Endothelial cell (in vitro differentiated cells): ENCODE measurements around the gene SEH1L. TPM values are rescaled to one million over a fixed set of nuclear protein-coding genes. Genes with fewer than 3 reads are reported as not detected.

Experiments
- DNase-seq: peaks from one replicate; pipeline ENCODE4 v3.0.0; 2021; ENCODE audit warnings: low spot score
- H3K27ac Mint-ChIP-seq: one replicate; pipeline ENCODE4 v1.8.0; 2021; ENCODE audit warnings: mixed read lengths, inconsistent platforms; ENCODE audit not compliant: unreplicated experiment
- H3K27me3 Mint-ChIP-seq: one replicate; pipeline ENCODE4 v1.8.0; 2021; ENCODE audit warnings: mild to moderate bottlenecking, moderate library complexity, mixed read lengths, inconsistent platforms; ENCODE audit not compliant: unreplicated experiment
- H3K36me3 Mint-ChIP-seq: one replicate; pipeline ENCODE4 v1.8.0; 2021; ENCODE audit warnings: mild to moderate bottlenecking, low read depth, mixed read lengths, inconsistent platforms; ENCODE audit not compliant: unreplicated experiment
- H3K4me1 Mint-ChIP-seq: one replicate; pipeline ENCODE4 v1.8.0; 2021; ENCODE audit warnings: mild to moderate bottlenecking, mixed read lengths, inconsistent platforms; ENCODE audit not compliant: unreplicated experiment
- H3K4me3 Mint-ChIP-seq: one replicate; pipeline ENCODE4 v1.8.0; 2021; ENCODE audit warnings: mild to moderate bottlenecking, mixed read lengths, inconsistent platforms; ENCODE audit not compliant: unreplicated experiment
- H3K9me3 Mint-ChIP-seq: one replicate; pipeline ENCODE4 v1.8.0; 2021; ENCODE audit warnings: mixed read lengths, inconsistent platforms; ENCODE audit not compliant: unreplicated experiment
- total RNA-seq: library from RNA; stranded (reverse); fragmentation: NEBNext Ultra II Directional; extraction: Animal tissue kit (Norgen Biotek cat#: 25700); gene quantifications from one replicate; pipeline ENCODE4 v1.2.1, GENCODE V29; 2021; ENCODE audit not compliant: unreplicated experiment
- TF ChIP-seq, protein P1 (sequence below): fragments of 200-600 bp; sonication (generic); IDR thresholded peaks from one replicate; pipeline ENCODE4 v1.5.0; 2021; ENCODE audit warnings: antibody characterized with exemption; ENCODE audit not compliant: unreplicated experiment

Gene SEH1L
- total RNA-seq, 1 donor from 2014 or later = 35.1 TPM

DNA sequence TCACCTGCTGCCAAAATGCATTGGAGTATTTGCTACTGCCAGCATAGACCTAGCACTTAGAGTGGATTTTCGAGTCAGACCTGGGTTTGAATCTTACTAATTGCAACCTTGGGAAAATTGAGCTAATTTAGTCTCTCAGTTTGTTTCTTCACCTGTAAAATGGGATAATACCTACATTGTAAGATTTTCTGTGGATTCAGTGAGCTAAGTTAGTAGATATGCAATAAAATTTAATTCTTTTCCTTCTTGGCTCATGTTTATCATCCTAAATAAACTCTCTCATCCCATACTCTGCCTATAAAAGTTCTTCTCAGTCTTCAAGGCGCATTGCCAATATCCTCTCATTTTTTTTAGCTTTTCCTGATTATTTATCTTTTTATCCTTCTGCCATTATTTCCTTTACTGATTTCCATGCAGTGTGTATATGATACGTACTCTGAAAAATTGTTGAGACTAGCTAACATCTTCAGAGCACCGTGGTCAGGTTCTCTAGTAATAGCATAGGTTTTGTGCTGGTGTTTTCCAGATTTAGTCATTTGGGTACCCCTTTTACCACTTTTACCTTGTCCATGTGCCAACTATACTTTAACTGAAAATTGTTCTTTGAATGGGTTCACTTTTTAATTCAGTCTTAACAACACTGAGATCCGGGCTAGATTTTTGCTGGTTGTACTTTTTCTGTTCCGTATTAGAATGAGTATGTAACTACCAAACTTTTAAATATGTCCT lies 50.7 kb downstream of the SEH1L start:
- TF ChIP-seq, protein P1, sequence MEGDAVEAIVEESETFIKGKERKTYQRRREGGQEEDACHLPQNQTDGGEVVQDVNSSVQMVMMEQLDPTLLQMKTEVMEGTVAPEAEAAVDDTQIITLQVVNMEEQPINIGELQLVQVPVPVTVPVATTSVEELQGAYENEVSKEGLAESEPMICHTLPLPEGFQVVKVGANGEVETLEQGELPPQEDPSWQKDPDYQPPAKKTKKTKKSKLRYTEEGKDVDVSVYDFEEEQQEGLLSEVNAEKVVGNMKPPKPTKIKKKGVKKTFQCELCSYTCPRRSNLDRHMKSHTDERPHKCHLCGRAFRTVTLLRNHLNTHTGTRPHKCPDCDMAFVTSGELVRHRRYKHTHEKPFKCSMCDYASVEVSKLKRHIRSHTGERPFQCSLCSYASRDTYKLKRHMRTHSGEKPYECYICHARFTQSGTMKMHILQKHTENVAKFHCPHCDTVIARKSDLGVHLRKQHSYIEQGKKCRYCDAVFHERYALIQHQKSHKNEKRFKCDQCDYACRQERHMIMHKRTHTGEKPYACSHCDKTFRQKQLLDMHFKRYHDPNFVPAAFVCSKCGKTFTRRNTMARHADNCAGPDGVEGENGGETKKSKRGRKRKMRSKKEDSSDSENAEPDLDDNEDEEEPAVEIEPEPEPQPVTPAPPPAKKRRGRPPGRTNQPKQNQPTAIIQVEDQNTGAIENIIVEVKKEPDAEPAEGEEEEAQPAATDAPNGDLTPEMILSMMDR = no peak
- Mint-ChIP-seq H3K36me3 (no peaks in the 10 kb centered on the region), H3K27me3 (no peaks in the 10 kb centered on the region), H3K27ac (no peak overlapping the region), H3K9me3 (no peaks in the 10 kb centered on the region), H3K4me1 (no peaks in the 10 kb centered on the region), H3K4me3 (no peak overlapping the region)
- no peak for DNase-seq

DNA sequence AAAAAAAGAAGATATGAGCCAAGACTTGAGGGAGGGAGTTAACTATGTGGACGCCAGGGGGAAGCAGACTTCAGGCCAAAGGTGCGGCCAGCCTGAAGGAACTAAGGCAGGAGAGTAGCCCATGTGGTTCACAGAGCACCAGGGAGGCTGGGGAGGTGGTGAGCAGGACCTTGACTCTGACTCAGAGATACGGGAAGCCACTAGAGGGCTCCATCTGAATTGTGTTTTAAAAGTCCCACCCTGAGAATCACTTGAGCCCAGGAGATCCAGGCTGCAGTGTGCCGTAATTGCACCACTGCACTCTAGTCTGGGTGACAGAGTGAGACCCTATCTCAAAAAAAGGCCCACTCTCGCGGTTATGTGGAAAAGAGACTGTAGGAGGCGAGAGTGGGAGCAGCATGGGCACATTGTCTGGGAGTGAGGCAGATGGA lies 55.7 kb downstream of the SEH1L start:
- Mint-ChIP-seq H3K9me3 (no peaks in the 10 kb centered on the region), H3K27me3 (no peaks in the 10 kb centered on the region), H3K27ac (no peak overlapping the region)

DNA sequence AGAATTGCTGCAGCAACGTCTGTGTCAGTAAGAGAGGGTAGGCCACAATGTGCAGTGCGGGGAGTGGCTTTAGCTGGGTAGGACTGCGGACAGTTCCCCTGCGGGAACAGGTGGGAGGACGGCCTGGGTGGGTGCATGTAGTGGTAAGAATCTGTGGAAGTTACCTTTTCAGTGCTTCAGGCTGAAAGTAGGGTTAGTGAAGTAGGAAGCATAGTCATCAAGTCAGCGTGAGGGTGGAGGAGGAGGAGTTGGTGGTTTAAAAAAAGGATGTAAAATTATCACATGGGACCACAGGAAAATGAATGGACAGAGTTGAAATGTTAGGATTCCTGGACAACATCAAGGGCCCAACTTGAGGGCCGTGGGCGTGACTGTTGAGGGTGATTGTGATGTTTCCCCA lies 56.6 kb downstream of the SEH1L start:
- no peaks in the 10 kb centered on the region for H3K27me3 Mint-ChIP-seq
- no peak for DNase-seq
- no peaks in the 10 kb centered on the region for H3K9me3 Mint-ChIP-seq
- no peak overlapping the region for H3K27ac Mint-ChIP-seq
- H3K4me1 Mint-ChIP-seq = peaks cover 14% of the 10 kb centered on the region
- H3K4me3 Mint-ChIP-seq = no peak overlapping the region
- H3K36me3 Mint-ChIP-seq = peaks cover 5% of the 10 kb centered on the region
- TF ChIP-seq, protein P1 = no peak

More for the DNA sequence above, 55.7 kb downstream of the SEH1L start:
- peaks cover 5% of the 10 kb centered on the region for H3K36me3 Mint-ChIP-seq
- H3K4me1 Mint-ChIP-seq = peaks cover 14% of the 10 kb centered on the region
- TF ChIP-seq, protein P1 = peak; percentile 63
- DNase-seq = peak; percentile 58
- H3K4me3 Mint-ChIP-seq = no peak overlapping the region

DNA sequence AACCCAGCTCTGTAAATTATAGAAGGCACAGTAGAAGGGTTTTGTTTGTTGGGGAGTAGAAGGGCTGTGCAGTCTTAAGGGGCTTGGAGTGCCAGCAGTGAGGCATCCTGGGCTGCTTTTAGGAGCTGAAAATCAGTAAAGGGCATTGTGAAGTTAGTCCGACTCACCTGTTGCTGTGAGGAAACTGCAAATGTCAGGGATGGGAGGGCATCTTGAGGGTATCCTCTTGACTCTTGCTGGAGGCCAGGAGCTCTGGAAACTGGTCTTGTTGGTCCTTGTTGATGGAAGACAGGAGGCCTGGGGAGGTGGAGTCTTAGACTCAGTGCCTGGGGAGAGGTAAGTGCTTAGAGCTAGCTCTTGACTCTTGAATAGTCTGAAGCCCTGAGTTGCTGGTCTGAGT lies 57.5 kb downstream of the SEH1L start:
- H3K36me3 Mint-ChIP-seq = peaks cover 5% of the 10 kb centered on the region
- DNase-seq = no peak
- no peak overlapping the region for H3K4me3 Mint-ChIP-seq
- TF ChIP-seq, protein P1 = no peak
- H3K27me3 Mint-ChIP-seq = no peaks in the 10 kb centered on the region
- H3K4me1 Mint-ChIP-seq = peaks cover 14% of the 10 kb centered on the region
- no peak overlapping the region for H3K27ac Mint-ChIP-seq
- no peaks in the 10 kb centered on the region for H3K9me3 Mint-ChIP-seq

DNA sequence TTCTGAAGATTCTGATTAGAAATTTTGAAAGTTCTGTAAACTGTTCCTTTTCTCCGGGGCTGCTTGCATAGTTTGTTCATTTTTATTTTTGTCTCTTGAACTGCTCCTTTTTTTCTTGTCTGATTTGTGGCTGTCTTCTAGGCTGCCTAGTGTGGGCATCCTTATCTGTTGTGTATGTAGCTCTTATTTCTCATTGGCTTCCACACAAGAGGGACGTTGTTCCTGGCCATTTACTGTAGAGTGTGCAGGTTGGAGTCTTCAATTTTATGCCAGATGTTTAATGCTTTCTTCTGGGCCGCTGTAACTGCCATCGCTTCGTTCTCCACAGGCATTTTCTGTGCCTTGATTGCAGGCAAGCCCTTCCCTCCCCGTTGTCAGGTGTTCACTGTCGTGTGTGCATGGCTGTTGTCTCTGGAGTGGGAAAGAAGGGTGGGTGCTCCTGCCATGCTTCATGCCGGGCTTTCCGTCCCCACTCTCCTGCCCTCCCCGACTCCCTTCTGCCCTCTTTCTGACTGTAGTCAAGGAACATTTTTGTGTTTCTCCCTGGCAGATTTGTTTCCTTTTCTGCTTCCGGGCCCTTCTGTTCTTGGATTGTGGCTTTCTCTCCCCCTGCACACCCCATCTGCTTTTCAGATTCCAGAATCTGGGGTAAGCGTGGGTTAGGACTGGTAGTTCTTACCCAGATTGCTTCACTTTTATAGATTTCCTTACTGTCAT lies 58.9 kb downstream of the SEH1L start:
- Mint-ChIP-seq H3K4me3 (no peak overlapping the region), H3K27ac (peak overlapping the region; percentile 84), H3K4me1 (peaks cover 14% of the 10 kb centered on the region), H3K27me3 (no peaks in the 10 kb centered on the region), H3K36me3 (peaks cover 5% of the 10 kb centered on the region), H3K9me3 (no peaks in the 10 kb centered on the region)
- no peak for DNase-seq
- TF ChIP-seq, protein P1 = no peak
